IPS-20b (cell line): ENCODE results near the gene TSC22D3.

Source experiments
- H3K27ac ChIP-seq: one replicate; pipeline ENCODE4 v1.5.1; 2013; ENCODE audit warnings: low read length
- H3K27me3 ChIP-seq: 2 replicates; pipeline ENCODE4 v1.6.1; 2013; ENCODE audit warnings: mild to moderate bottlenecking, low read length, inconsistent platforms; ENCODE audit not compliant: insufficient read depth
- H3K36me3 ChIP-seq: 2 replicates; pipeline ENCODE4 v1.6.1; 2013; ENCODE audit warnings: low read depth, mild to moderate bottlenecking, inconsistent platforms, low read length, moderate library complexity; ENCODE audit not compliant: insufficient read depth
- H3K4me1 ChIP-seq: 2 replicates; pipeline ENCODE4 v1.6.1; 2013; ENCODE audit warnings: mild to moderate bottlenecking, control low read depth, inconsistent platforms, low read length, moderate library complexity; ENCODE audit not compliant: insufficient read depth
- H3K4me3 ChIP-seq: 2 replicates; pipeline ENCODE4 v1.5.1; 2013; ENCODE audit warnings: mild to moderate bottlenecking, low read length, inconsistent platforms
- H3K9ac ChIP-seq: 2 replicates; pipeline ENCODE4 v1.6.1; 2013; ENCODE audit warnings: low read depth, mild to moderate bottlenecking, inconsistent platforms, low read length, moderate library complexity
- H3K9me3 ChIP-seq: 2 replicates; pipeline ENCODE4 v1.6.1; 2013; ENCODE audit warnings: mild to moderate bottlenecking, low read depth, low read length, inconsistent platforms; ENCODE audit not compliant: insufficient read depth

The TSC22D3 gene

GRCh38 chrX:107714206-107714891 is 61.2 kb downstream of the TSC22D3 start:
- Histone ChIP-seq H3K9ac (no peak overlapping the region), H3K4me1 (peaks cover 14% of the 10 kb centered on the region), H3K27me3 (peaks cover 20% of the 10 kb centered on the region; the same call in 1 of the 2 replicates), H3K9me3 (no peaks in the 10 kb centered on the region), H3K27ac (no peak overlapping the region), H3K36me3 (no peaks in the 10 kb centered on the region), H3K4me3 (no peak overlapping the region)

DNA sequence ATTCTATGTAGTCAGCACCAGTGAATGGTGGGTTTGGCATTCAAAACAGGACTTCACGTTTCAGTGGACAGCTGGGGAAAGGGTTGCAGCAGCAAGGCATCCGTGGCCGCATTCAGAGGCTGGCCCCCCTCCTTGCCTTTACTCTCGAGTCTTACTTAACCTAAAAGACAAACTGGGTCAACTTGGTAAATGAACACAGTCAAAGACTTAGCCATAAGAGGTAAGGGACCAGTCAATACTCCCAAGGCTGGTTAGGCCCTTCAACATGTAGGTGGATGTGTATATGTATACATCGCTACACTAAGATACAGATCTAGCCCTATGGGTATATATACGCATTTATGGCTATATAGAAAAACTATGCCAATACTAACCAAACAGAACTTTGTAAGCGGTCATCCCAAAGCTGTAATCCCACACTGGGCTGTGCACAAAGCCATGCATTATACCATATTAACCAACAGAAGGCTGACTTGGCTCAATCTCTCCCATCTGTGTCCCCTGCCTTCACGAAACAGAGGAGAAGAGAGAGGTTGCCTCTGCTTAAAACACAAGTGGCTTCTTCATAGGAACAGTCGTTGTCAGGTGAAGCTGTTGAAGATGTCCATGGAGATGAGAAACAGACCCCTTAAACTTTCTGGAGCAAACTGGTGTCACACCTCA is 61.9 kb downstream of the TSC22D3 start:
- Histone ChIP-seq H3K27me3 (peaks cover 20% of the 10 kb centered on the region; the same call in 1 of the 2 replicates), H3K4me3 (no peak overlapping the region), H3K4me1 (peaks cover 9% of the 10 kb centered on the region), H3K36me3 (no peaks in the 10 kb centered on the region), H3K9me3 (no peaks in the 10 kb centered on the region), H3K9ac (no peak overlapping the region), H3K27ac (no peak overlapping the region)

- Histone ChIP-seq H3K4me1 (peaks cover 4% of the 10 kb centered on the region; the same call in 1 of the 2 replicates), H3K9me3 (no peaks in the 10 kb centered on the region), H3K36me3 (no peaks in the 10 kb centered on the region), H3K27me3 (peaks cover 20% of the 10 kb centered on the region; the same call in 1 of the 2 replicates), H3K4me3 (no peak overlapping the region), H3K9ac (no peak overlapping the region), H3K27ac (no peak overlapping the region)
These were observed 62.4 kb downstream of the TSC22D3 start for GRCh38 chrX:107713203-107713542.

- H3K9me3 ChIP-seq = no peaks in the 10 kb centered on the region
- H3K4me3 ChIP-seq = no peak overlapping the region
- peaks cover 19% of the 10 kb centered on the region; the same call in 1 of the 2 replicates for H3K27me3 ChIP-seq
- no peak overlapping the region for H3K9ac ChIP-seq
- H3K36me3 ChIP-seq = no peaks in the 10 kb centered on the region
- H3K27ac ChIP-seq = no peak overlapping the region
- H3K4me1 ChIP-seq = 0 out of 2 replicates have a peak, but pooled peaks cover 4% of the 10 kb centered on the region
These were observed 63.1 kb downstream of the TSC22D3 start for GRCh38 chrX:107712231-107713202.

DNA sequence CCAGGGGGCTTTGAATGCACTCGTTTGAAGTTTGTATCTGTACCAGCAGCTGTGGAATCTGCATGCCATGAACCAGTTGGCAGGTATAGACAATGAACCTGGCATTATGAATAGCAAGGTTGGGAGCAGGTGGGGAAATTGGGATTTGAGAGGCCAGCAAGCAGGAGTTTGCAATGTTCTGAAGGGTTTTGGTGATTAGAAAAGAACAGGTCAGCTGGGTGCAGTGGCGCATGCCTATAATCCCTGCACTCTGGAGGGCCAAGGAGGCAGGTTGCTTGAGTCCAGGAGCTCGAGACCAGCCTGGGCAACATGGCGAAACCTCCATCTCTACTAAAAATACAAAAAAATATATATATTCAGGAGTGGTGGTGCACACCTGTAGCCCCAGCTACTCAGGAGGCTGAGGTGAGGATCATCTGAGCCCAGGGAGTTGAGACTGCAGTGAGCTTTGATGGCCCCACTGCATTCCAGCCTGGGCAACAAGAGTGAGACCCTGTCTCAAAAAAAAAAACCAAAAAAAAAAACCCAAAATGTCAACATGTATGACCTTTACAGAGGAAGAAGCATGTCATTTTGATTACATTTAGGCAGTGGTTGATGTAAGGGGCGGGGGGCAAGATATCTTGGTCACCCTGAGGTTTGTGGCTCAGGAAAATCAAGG is 63.9 kb downstream of the TSC22D3 start:
- H3K36me3 ChIP-seq = no peaks in the 10 kb centered on the region
- peaks cover 14% of the 10 kb centered on the region; the same call in 1 of the 2 replicates for H3K27me3 ChIP-seq
- H3K27ac ChIP-seq = no peak overlapping the region
- H3K9ac ChIP-seq = no peak overlapping the region
- H3K4me3 ChIP-seq = no peak overlapping the region
- H3K9me3 ChIP-seq = no peaks in the 10 kb centered on the region
- no peaks in the 10 kb centered on the region for H3K4me1 ChIP-seq

- Histone ChIP-seq H3K27me3 (peaks cover 11% of the 10 kb centered on the region; the same call in 1 of the 2 replicates), H3K9me3 (no peaks in the 10 kb centered on the region), H3K9ac (no peak overlapping the region), H3K4me3 (no peak overlapping the region), H3K36me3 (no peaks in the 10 kb centered on the region), H3K27ac (no peak overlapping the region), H3K4me1 (no peaks in the 10 kb centered on the region)
These were observed 64.8 kb downstream of the TSC22D3 start for GRCh38 chrX:107710617-107711391.

- no peak overlapping the region for H3K4me3 ChIP-seq
- H3K4me1 ChIP-seq = no peaks in the 10 kb centered on the region
- H3K36me3 ChIP-seq = no peaks in the 10 kb centered on the region
- H3K27me3 ChIP-seq = no peaks in the 10 kb centered on the region
- no peaks in the 10 kb centered on the region for H3K9me3 ChIP-seq
- no peak overlapping the region for H3K9ac ChIP-seq
- H3K27ac ChIP-seq = no peak overlapping the region
These were observed 66.3 kb downstream of the TSC22D3 start for GRCh38 chrX:107709266-107709806.

DNA sequence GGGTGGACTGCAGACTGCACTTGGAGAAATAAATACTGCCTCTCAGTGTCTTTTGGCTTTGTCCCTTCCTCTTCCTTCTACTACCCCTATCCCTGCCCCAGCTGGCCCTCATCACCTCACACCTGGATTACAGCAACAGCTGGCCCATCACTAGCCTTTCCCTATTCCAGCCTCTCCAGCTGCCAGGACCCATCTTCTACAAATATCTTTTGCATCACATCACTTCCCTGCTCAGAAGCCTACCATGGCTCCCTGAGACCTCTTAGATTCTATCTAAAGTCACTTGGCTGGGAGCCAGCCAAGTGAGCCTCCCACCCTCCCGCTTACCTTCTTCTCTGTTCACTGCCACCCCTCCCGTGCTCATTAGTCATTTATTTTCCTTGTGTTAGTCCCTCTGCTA is 66.8 kb downstream of the TSC22D3 start:
- no peak overlapping the region for H3K4me3 ChIP-seq
- no peak overlapping the region for H3K9ac ChIP-seq
- no peak overlapping the region for H3K27ac ChIP-seq
- H3K4me1 ChIP-seq = no peaks in the 10 kb centered on the region
- H3K36me3 ChIP-seq = no peaks in the 10 kb centered on the region
- H3K9me3 ChIP-seq = no peaks in the 10 kb centered on the region
- no peaks in the 10 kb centered on the region for H3K27me3 ChIP-seq

DNA sequence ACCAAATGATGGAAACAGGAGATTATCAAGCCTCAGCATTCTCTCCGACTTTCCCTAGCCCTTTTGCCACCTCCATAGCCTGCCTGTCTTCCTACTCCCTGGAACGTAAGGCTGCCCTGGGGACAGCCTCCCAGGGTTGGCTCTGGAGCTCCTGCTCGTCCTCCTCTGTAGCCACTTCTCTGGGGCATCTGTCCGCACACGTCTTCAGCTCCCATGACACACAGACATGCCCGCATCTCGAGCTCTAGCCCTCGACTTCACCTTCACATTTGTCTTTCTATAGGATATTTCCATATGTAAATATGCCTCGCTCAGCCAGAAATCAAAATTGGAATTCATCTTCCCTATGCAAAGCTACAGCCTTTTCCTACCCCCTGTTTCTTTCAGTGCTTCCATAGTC is 67.7 kb downstream of the TSC22D3 start:
- Histone ChIP-seq H3K4me1 (no peaks in the 10 kb centered on the region), H3K36me3 (no peaks in the 10 kb centered on the region), H3K27me3 (no peaks in the 10 kb centered on the region), H3K9ac (no peak overlapping the region), H3K27ac (no peak overlapping the region), H3K4me3 (no peak overlapping the region), H3K9me3 (no peaks in the 10 kb centered on the region)

DNA sequence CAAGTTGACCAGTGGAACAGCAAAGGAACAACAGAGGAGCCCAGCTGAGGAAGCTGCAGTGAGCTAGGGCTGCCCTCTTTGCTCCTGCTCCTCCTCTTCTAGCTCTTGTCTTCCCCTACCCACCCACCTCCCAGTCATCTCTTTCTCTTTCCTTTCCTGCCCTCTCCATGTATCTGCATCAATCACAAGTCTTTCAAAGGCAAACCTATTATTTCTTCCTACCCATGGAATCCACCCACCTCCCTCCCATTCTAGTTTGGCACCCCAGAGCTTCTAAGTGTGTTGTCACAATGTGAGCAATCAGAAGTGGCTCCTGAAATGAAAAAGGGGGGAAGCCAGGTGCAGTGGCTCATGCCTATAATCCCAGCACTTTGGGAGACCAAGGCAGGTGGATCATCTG is 69.3 kb downstream of the TSC22D3 start:
- Histone ChIP-seq H3K9me3 (no peaks in the 10 kb centered on the region), H3K36me3 (no peaks in the 10 kb centered on the region), H3K27me3 (no peaks in the 10 kb centered on the region), H3K4me1 (no peaks in the 10 kb centered on the region), H3K4me3 (no peak overlapping the region), H3K9ac (no peak overlapping the region), H3K27ac (no peak overlapping the region)
